HG03025 (cell line): ENCODE results near the gene PRICKLE4.
"Not testable (repeated sequence)": the region's sequence is repeated elsewhere in the genome, so short reads cannot be mapped to it uniquely, and the experiment has no call there.

Experiments used
- ATAC-seq: cut with Tn5 transposase; IDR thresholded peaks from one replicate; pipeline ENCODE4 v1.9.1; 2021; ENCODE audit warnings: mild to moderate bottlenecking, moderate library complexity; ENCODE audit not compliant: unreplicated experiment, low FRiP score

PRICKLE4 gene

GRCh38 chr6:41743406-41744235, 37.0 kb upstream of the PRICKLE4 start:
- ATAC-seq = no peak

- no peak for ATAC-seq
These were observed 36.3 kb upstream of the PRICKLE4 start for GRCh38 chr6:41744236-41744787.

- no peak for ATAC-seq
These were observed 34.5 kb upstream of the PRICKLE4 start for GRCh38 chr6:41746107-41746506.

- no peak for ATAC-seq
These were observed 33.1 kb upstream of the PRICKLE4 start, which contains the start of gene PGC for GRCh38 chr6:41747256-41748101. PGC (minus strand) TSS chr6:41747397; CDS start chr6:41747334, 63 bp downstream.

- no peak for ATAC-seq
These were observed 32.5 kb upstream of the PRICKLE4 start for GRCh38 chr6:41748102-41748477.

GRCh38 chr6:41748542-41748941, 32.0 kb upstream of the PRICKLE4 start:
- no peak for ATAC-seq

GRCh38 chr6:41750374-41750773, 30.2 kb upstream of the PRICKLE4 start:
- ATAC-seq = no peak

GRCh38 chr6:41755895-41756294, 24.7 kb upstream of the PRICKLE4 start:
- no peak for ATAC-seq

- no peak for ATAC-seq
These were observed 24.2 kb upstream of the PRICKLE4 start for GRCh38 chr6:41756354-41756753.

- ATAC-seq = no peak
These were observed 23.3 kb upstream of the PRICKLE4 start for GRCh38 chr6:41757271-41757670.

GRCh38 chr6:41757931-41758640, 22.5 kb upstream of the PRICKLE4 start:
- no peak for ATAC-seq

GRCh38 chr6:41758641-41759035, 21.9 kb upstream of the PRICKLE4 start:
- ATAC-seq = no peak

GRCh38 chr6:41759106-41759904, 21.3 kb upstream of the PRICKLE4 start:
- ATAC-seq = no peak

- no peak for ATAC-seq
These were observed 20.5 kb upstream of the PRICKLE4 start for GRCh38 chr6:41759905-41760579.

- ATAC-seq = no peak
These were observed 17.1 kb upstream of the PRICKLE4 start for GRCh38 chr6:41763470-41763869.

GRCh38 chr6:41766043-41766664, 14.4 kb upstream of the PRICKLE4 start:
- not testable (repeated sequence) for ATAC-seq

- ATAC-seq = no peak
These were observed 13.3 kb upstream of the PRICKLE4 start for GRCh38 chr6:41767112-41767833.
